Muscle layer of duodenum (tissue), 2 donors: ENCODE results near the gene SDCCAG8.
A peak's percentile ranks its signal among the peaks of the same experiment; 100 is the strongest.

ENCODE experiments used
- H3K27ac ChIP-seq: one replicate; pipeline ENCODE4 v1.7.0; 2013; ENCODE audit warnings: mild to moderate bottlenecking, low read length
- H3K27me3 ChIP-seq: one replicate; pipeline ENCODE4 v1.7.0; 2013; ENCODE audit warnings: low read depth, mild to moderate bottlenecking, control low read depth, low read length
- H3K36me3 ChIP-seq, 2 donors: one replicate each; pipeline ENCODE4 v1.7.0; 2013; ENCODE audit warnings: low read length in 2 of 2, control low read depth in 1 of 2, mild to moderate bottlenecking in 1 of 2; ENCODE audit not compliant: insufficient read depth in 2 of 2, control insufficient read depth in 1 of 2
- H3K4me1 ChIP-seq, 2 donors: one replicate each; pipeline ENCODE4 v1.7.0; 2013; ENCODE audit warnings: low read length in 2 of 2, mild to moderate bottlenecking in 2 of 2, control low read depth in 1 of 2, moderate library complexity in 1 of 2; ENCODE audit not compliant: insufficient read depth in 2 of 2, control insufficient read depth in 1 of 2
- H3K4me3 ChIP-seq, 2 donors: one replicate each; pipeline ENCODE4 v1.7.0; 2013; ENCODE audit warnings: low read length in 2 of 2, low read depth in 1 of 2, mild to moderate bottlenecking in 1 of 2
- H3K9me3 ChIP-seq, 2 donors: one replicate each; pipeline ENCODE4 v1.7.0; 2013; ENCODE audit warnings: low read length in 2 of 2, control low read depth in 1 of 2, mild to moderate bottlenecking in 1 of 2; ENCODE audit not compliant: control insufficient read depth in 1 of 2
- donor health status: healthy.

Gene SDCCAG8

GRCh38 chr1:243234978-243235647 is 20.7 kb upstream of the SDCCAG8 start:
- Histone ChIP-seq H3K9me3 (peaks cover 6 to 16% of the 10 kb centered on the region in 2 donors), H3K4me1 (peaks cover 0 to 10% of the 10 kb centered on the region in 2 donors), H3K27me3 (no peaks in the 10 kb centered on the region), H3K36me3 (peaks cover 0 to 6% of the 10 kb centered on the region in 2 donors), H3K4me3 (no peak overlapping the region), H3K27ac (no peak overlapping the region)

- H3K27ac ChIP-seq = no peak overlapping the region
- no peaks in the 10 kb centered on the region for H3K27me3 ChIP-seq
- no peak overlapping the region for H3K4me3 ChIP-seq
Observed at GRCh38 chr1:243236604-243237252, 19.1 kb upstream of the SDCCAG8 start.

GRCh38 chr1:243244432-243244841 is 11.4 kb upstream of the SDCCAG8 start:
- Histone ChIP-seq H3K27ac (no peak overlapping the region), H3K4me1 (peaks cover 0 to 7% of the 10 kb centered on the region in 2 donors), H3K27me3 (no peaks in the 10 kb centered on the region), H3K36me3 (no peaks in the 10 kb centered on the region), H3K4me3 (no peak overlapping the region), H3K9me3 (no peaks in the 10 kb centered on the region)

More at GRCh38 chr1:243236604-243237252, 19.1 kb upstream of the SDCCAG8 start:
- Histone ChIP-seq H3K36me3 (peaks cover 0 to 6% of the 10 kb centered on the region in 2 donors), H3K9me3 (peaks cover 0 to 6% of the 10 kb centered on the region in 2 donors), H3K4me1 (peaks cover 0 to 10% of the 10 kb centered on the region in 2 donors)

GRCh38 chr1:243246916-243247315 is 8.9 kb upstream of the SDCCAG8 start:
- Histone ChIP-seq H3K27ac (no peak overlapping the region), H3K36me3 (no peaks in the 10 kb centered on the region), H3K27me3 (no peaks in the 10 kb centered on the region), H3K9me3 (no peaks in the 10 kb centered on the region), H3K4me3 (no peak overlapping the region), H3K4me1 (peaks cover 0 to 16% of the 10 kb centered on the region in 2 donors)

GRCh38 chr1:243247901-243248300 is 7.9 kb upstream of the SDCCAG8 start:
- H3K36me3 ChIP-seq = no peaks in the 10 kb centered on the region
- H3K27me3 ChIP-seq = no peaks in the 10 kb centered on the region
- H3K9me3 ChIP-seq = no peaks in the 10 kb centered on the region
- H3K4me1 ChIP-seq = peaks cover 0 to 20% of the 10 kb centered on the region in 2 donors
- H3K4me3 ChIP-seq = no peak overlapping the region
- no peak overlapping the region for H3K27ac ChIP-seq

- no peak overlapping the region for H3K27ac ChIP-seq
Observed at GRCh38 chr1:243249214-243249613, 6.6 kb upstream of the SDCCAG8 start.

GRCh38 chr1:243250102-243250501 is 5.7 kb upstream of the SDCCAG8 start:
- no peak overlapping the region for H3K4me3 ChIP-seq
- H3K27ac ChIP-seq = no peak overlapping the region
- H3K27me3 ChIP-seq = no peaks in the 10 kb centered on the region
- peaks cover 0 to 3% of the 10 kb centered on the region in 2 donors for H3K36me3 ChIP-seq
- peaks cover 0 to 29% of the 10 kb centered on the region in 2 donors for H3K4me1 ChIP-seq
- H3K9me3 ChIP-seq = no peaks in the 10 kb centered on the region

More at GRCh38 chr1:243249214-243249613, 6.6 kb upstream of the SDCCAG8 start:
- Histone ChIP-seq H3K36me3 (no peaks in the 10 kb centered on the region), H3K4me1 (peaks cover 0 to 29% of the 10 kb centered on the region in 2 donors), H3K4me3 (no peak overlapping the region), H3K27me3 (no peaks in the 10 kb centered on the region), H3K9me3 (no peaks in the 10 kb centered on the region)

GRCh38 chr1:243251539-243251938 is 4.3 kb upstream of the SDCCAG8 start:
- peaks cover 0 to 8% of the 10 kb centered on the region in 2 donors for H3K36me3 ChIP-seq
- no peak overlapping the region for H3K27ac ChIP-seq
- no peaks in the 10 kb centered on the region for H3K27me3 ChIP-seq
- H3K4me1 ChIP-seq = peaks cover 0 to 32% of the 10 kb centered on the region in 2 donors
- H3K4me3 ChIP-seq = no peak overlapping the region
- H3K9me3 ChIP-seq = no peaks in the 10 kb centered on the region

GRCh38 chr1:243253211-243253925 is 2.5 kb upstream of the SDCCAG8 start:
- Histone ChIP-seq H3K4me1 (peaks cover 0 to 32% of the 10 kb centered on the region in 2 donors), H3K27me3 (no peaks in the 10 kb centered on the region), H3K4me3 (peak overlapping the region; percentile 86 to 91), H3K36me3 (peaks cover 0 to 8% of the 10 kb centered on the region in 2 donors), H3K9me3 (no peaks in the 10 kb centered on the region), H3K27ac (peak overlapping the region; percentile 74)

GRCh38 chr1:243253926-243254232 is 2.0 kb upstream of the SDCCAG8 start:
- H3K4me3 ChIP-seq = peak overlapping the region; percentile 86 to 91
- H3K27ac ChIP-seq = peak overlapping the region; percentile 74
- H3K9me3 ChIP-seq = no peaks in the 10 kb centered on the region
- H3K4me1 ChIP-seq = peaks cover 0 to 32% of the 10 kb centered on the region in 2 donors
- H3K36me3 ChIP-seq = peaks cover 0 to 8% of the 10 kb centered on the region in 2 donors
- no peaks in the 10 kb centered on the region for H3K27me3 ChIP-seq

GRCh38 chr1:243254233-243254926 is 1.5 kb upstream of the SDCCAG8 start:
- Histone ChIP-seq H3K27me3 (no peaks in the 10 kb centered on the region), H3K36me3 (peaks cover 0 to 8% of the 10 kb centered on the region in 2 donors), H3K27ac (peak overlapping the region; percentile 74), H3K9me3 (no peaks in the 10 kb centered on the region), H3K4me1 (peaks cover 0 to 32% of the 10 kb centered on the region in 2 donors), H3K4me3 (peak overlapping the region; percentile 91 to 95)
